Breast epithelium (tissue), 3 donors: Measurements from ENCODE around the gene SLC9A4.

Experiments
- CTCF ChIP-seq, 3 donors: fragments of 450-650 bp; IDR thresholded peaks; one replicate each; pipeline ENCODE4 v1.5.1; 2016 to 2017; ENCODE audit warnings: antibody characterized with exemption in 3 of 3, mild to moderate bottlenecking in 3 of 3, moderate library complexity in 3 of 3
- POLR2A ChIP-seq: fragments of 450-650 bp; IDR thresholded peaks from one replicate; pipeline ENCODE4 v1.6.1; 2016; ENCODE audit warnings: antibody characterized with exemption, mild to moderate bottlenecking, moderate library complexity
- POLR2AphosphoS5 ChIP-seq, 3 donors: sonication (generic); formaldehyde crosslinking; IDR thresholded peaks; one replicate each; pipeline ENCODE4 v1.6.1; 2017; ENCODE audit warnings: antibody characterized with exemption in 3 of 3

GRCh38 chr2:102453501-102453900 lies 19.5 kb upstream of the SLC9A4 start:
- TF ChIP-seq POLR2AphosphoS5 (IDR thresholded peaks at IDR 0.05) (no peak), CTCF (IDR thresholded peaks at IDR 0.05) (no peak), POLR2A (no peak)
